MM.1S (cell line): Measurements from ENCODE around the gene NRG2.

ENCODE experiments used
- EZH2 ChIP-seq: fragments of 300-600 bp; sonication (generic); optimal IDR thresholded peaks from 2 replicates; pipeline ENCODE3; 2017; ENCODE audit warnings: low read depth, mild to moderate bottlenecking, antibody characterized with exemption, low read length, mixed read lengths
- TF ChIP-seq, protein P1 (sequence below): fragments of 300-600 bp; sonication (generic); IDR thresholded peaks from 2 replicates; pipeline ENCODE4 v1.5.1; 2016; ENCODE audit warnings: antibody characterized with exemption, low read length, mixed read lengths

DNA sequence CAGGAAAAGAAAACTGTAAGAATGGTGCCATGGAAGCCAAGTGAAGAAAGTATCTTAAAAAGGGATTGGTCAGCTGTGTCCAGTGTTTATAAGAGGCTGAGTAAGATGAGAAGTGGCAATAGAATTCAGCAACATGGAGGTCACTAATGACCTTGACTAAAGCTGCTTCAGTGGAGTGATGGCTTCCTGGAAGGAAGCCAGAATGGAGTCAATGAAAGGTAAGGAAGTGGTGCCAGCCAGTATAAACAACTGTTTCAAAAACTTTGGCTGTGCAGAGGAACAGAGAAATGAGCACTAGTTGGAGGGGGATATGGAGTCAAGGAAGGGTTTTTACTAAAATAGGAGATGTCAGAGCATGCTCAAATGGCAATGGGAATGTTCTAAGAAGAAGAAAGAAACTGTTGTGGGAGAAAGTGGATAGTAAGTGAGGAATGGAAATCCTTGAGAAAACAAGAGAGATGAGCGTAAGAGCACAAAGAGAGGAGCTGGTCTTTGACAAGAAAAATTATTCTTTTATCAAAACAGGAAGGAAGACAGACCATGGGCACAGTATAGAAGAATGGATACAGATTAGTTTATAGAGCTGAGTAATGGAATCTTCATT is 11.1 kb upstream of the NRG2 start:
- TF ChIP-seq, protein P1, sequence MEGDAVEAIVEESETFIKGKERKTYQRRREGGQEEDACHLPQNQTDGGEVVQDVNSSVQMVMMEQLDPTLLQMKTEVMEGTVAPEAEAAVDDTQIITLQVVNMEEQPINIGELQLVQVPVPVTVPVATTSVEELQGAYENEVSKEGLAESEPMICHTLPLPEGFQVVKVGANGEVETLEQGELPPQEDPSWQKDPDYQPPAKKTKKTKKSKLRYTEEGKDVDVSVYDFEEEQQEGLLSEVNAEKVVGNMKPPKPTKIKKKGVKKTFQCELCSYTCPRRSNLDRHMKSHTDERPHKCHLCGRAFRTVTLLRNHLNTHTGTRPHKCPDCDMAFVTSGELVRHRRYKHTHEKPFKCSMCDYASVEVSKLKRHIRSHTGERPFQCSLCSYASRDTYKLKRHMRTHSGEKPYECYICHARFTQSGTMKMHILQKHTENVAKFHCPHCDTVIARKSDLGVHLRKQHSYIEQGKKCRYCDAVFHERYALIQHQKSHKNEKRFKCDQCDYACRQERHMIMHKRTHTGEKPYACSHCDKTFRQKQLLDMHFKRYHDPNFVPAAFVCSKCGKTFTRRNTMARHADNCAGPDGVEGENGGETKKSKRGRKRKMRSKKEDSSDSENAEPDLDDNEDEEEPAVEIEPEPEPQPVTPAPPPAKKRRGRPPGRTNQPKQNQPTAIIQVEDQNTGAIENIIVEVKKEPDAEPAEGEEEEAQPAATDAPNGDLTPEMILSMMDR = no peak
- no peak for TF ChIP-seq EZH2
